KMS-11 (cell line): ENCODE results near the gene ABCA3.
"Not testable (repeated sequence)": the region's sequence is repeated elsewhere in the genome, so short reads cannot be mapped to it uniquely, and the experiment has no call there.

Experiments
- H2AFZ ChIP-seq: fragments of 200-600 bp; sonication (generic); 2 replicates; pipeline ENCODE4 v1.6.1; 2016; ENCODE audit warnings: antibody characterized with exemption, mixed run types, low read depth
- H3K27ac ChIP-seq: fragments of 200-600 bp; sonication (generic); 2 replicates; pipeline ENCODE4 v1.6.1; 2016; ENCODE audit warnings: mild to moderate bottlenecking, mixed run types
- H3K27me3 ChIP-seq: fragments of 200-600 bp; sonication (generic); 2 replicates; pipeline ENCODE4 v1.6.1; 2017; ENCODE audit warnings: mild to moderate bottlenecking, low read depth, mixed run types, moderate library complexity; ENCODE audit not compliant: insufficient read depth
- H3K36me3 ChIP-seq: fragments of 200-600 bp; sonication (generic); 2 replicates; pipeline ENCODE4 v1.6.1; 2017; ENCODE audit warnings: mild to moderate bottlenecking, mixed run types; ENCODE audit not compliant: insufficient read depth
- H3K4me1 ChIP-seq: fragments of 200-600 bp; sonication (generic); 2 replicates; pipeline ENCODE4 v1.6.1; 2016; ENCODE audit warnings: mild to moderate bottlenecking, low read depth, mixed run types; ENCODE audit not compliant: poor library complexity, severe bottlenecking
- H3K4me2 ChIP-seq: fragments of 200-600 bp; sonication (generic); 2 replicates; pipeline ENCODE4 v1.7.0; 2016; ENCODE audit warnings: mild to moderate bottlenecking, mixed run types
- H3K4me3 ChIP-seq: fragments of 200-600 bp; sonication (generic); IDR thresholded peaks from 2 replicates; pipeline ENCODE4 v1.6.1; 2017; ENCODE audit warnings: low read depth, low read length, mixed read lengths; ENCODE audit not compliant: insufficient read depth
- H3K79me2 ChIP-seq: fragments of 200-600 bp; sonication (generic); 2 replicates; pipeline ENCODE4 v1.6.1; 2016; ENCODE audit warnings: low read depth, mixed run types; ENCODE audit not compliant: insufficient read depth
- H3K9ac ChIP-seq: fragments of 200-600 bp; sonication (generic); 2 replicates; pipeline ENCODE4 v1.6.1; 2016; ENCODE audit warnings: mild to moderate bottlenecking, mixed run types
- H4K20me1 ChIP-seq: fragments of 200-600 bp; sonication (generic); 2 replicates; pipeline ENCODE4 v1.6.1; 2016; ENCODE audit warnings: mild to moderate bottlenecking, mixed run types; ENCODE audit not compliant: insufficient read depth
- TF ChIP-seq, protein P1 (sequence below): fragments of 200-600 bp; sonication (generic); conservative IDR thresholded peaks from 2 replicates; pipeline ENCODE4 v1.6.1; 2017; ENCODE audit warnings: low read depth, mild to moderate bottlenecking, antibody characterized with exemption, low read length, moderate library complexity, mixed read lengths

The ABCA3 gene

GRCh38 chr16:2242598-2242997 is 97.9 kb downstream of the ABCA3 start:
- Histone ChIP-seq H3K9ac (no peak overlapping the region), H3K4me1 (no peaks in the 10 kb centered on the region), H3K27me3 (no peaks in the 10 kb centered on the region), H3K36me3 (peaks cover 7% of the 10 kb centered on the region; the same call in 1 of the 2 replicates), H3K4me2 (no peak overlapping the region), H3K79me2 (peaks cover 3% of the 10 kb centered on the region; the same call in 1 of the 2 replicates), H4K20me1 (no peaks in the 10 kb centered on the region), H3K4me3 (no peak overlapping the region), H3K27ac (no peak overlapping the region), H2AFZ (no peak overlapping the region)
- TF ChIP-seq, protein P1, sequence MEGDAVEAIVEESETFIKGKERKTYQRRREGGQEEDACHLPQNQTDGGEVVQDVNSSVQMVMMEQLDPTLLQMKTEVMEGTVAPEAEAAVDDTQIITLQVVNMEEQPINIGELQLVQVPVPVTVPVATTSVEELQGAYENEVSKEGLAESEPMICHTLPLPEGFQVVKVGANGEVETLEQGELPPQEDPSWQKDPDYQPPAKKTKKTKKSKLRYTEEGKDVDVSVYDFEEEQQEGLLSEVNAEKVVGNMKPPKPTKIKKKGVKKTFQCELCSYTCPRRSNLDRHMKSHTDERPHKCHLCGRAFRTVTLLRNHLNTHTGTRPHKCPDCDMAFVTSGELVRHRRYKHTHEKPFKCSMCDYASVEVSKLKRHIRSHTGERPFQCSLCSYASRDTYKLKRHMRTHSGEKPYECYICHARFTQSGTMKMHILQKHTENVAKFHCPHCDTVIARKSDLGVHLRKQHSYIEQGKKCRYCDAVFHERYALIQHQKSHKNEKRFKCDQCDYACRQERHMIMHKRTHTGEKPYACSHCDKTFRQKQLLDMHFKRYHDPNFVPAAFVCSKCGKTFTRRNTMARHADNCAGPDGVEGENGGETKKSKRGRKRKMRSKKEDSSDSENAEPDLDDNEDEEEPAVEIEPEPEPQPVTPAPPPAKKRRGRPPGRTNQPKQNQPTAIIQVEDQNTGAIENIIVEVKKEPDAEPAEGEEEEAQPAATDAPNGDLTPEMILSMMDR, result no peak

- not testable (repeated sequence) for H3K27me3 ChIP-seq, H3K4me1 ChIP-seq, H3K79me2 ChIP-seq, H3K4me3 ChIP-seq, H3K9ac ChIP-seq, H4K20me1 ChIP-seq, H3K4me2 ChIP-seq, H2AFZ ChIP-seq, H3K36me3 ChIP-seq, H3K27ac ChIP-seq
Observed at GRCh38 chr16:2240331-2240730, 100.2 kb downstream of the ABCA3 start.

- no peaks in the 10 kb centered on the region for H3K4me1 ChIP-seq
- TF ChIP-seq, protein P1, result no peak
- no peak overlapping the region for H3K9ac ChIP-seq
- H3K27me3 ChIP-seq, result no peaks in the 10 kb centered on the region
- H3K4me3 ChIP-seq, result no peak overlapping the region
- no peak overlapping the region for H2AFZ ChIP-seq
- H3K4me2 ChIP-seq, result no peak overlapping the region
- 0 out of 2 replicates have a peak, but pooled peaks cover 4% of the 10 kb centered on the region for H3K36me3 ChIP-seq
- no peaks in the 10 kb centered on the region for H3K79me2 ChIP-seq
- no peaks in the 10 kb centered on the region for H4K20me1 ChIP-seq
- no peak overlapping the region for H3K27ac ChIP-seq
Observed at GRCh38 chr16:2238838-2239675, 101.5 kb downstream of the ABCA3 start.

GRCh38 chr16:2238150-2238837 is 102.2 kb downstream of the ABCA3 start:
- H3K36me3 ChIP-seq, result 0 out of 2 replicates have a peak, but pooled peaks cover 4% of the 10 kb centered on the region
- H4K20me1 ChIP-seq, result no peaks in the 10 kb centered on the region
- no peak overlapping the region for H3K4me3 ChIP-seq
- H3K4me1 ChIP-seq, result no peaks in the 10 kb centered on the region
- no peak overlapping the region for H3K4me2 ChIP-seq
- H2AFZ ChIP-seq, result no peak overlapping the region
- H3K9ac ChIP-seq, result no peak overlapping the region
- no peaks in the 10 kb centered on the region for H3K27me3 ChIP-seq
- TF ChIP-seq, protein P1, result no peak
- no peak overlapping the region for H3K27ac ChIP-seq
- H3K79me2 ChIP-seq, result no peaks in the 10 kb centered on the region
